SK-N-SH (cell line): ENCODE data around the gene PRR16. TPM values are rescaled to one million over a fixed set of nuclear protein-coding genes. Genes with fewer than 3 reads are reported as not detected.

ENCODE experiments used
- CTCF ChIA-PET: fragments of 300-600, 350-600 bp; formaldehyde crosslinking; extraction: SDS; loops from one replicate; lab custom pipeline; 2021; lab: Yijun Ruan, JAX
- POLR2A ChIA-PET: fragments of 350-600 bp; sonication (Branson Sonifier 250); formaldehyde crosslinking; extraction: SDS; loops from one replicate; lab custom pipeline; 2020; ENCODE audit warnings: antibody characterized with exemption, inconsistent platforms; lab: Yijun Ruan, JAX
- DNase-seq: peaks from one replicate; pipeline ENCODE4 v3.0.0; 2012
- H2AFZ ChIP-seq: fragments of 200-600 bp; sonication (generic); 2 replicates; pipeline ENCODE4 v1.8.1; 2016; ENCODE audit warnings: antibody characterized with exemption, mild to moderate bottlenecking, low read depth
- H3F3A ChIP-seq: fragments of 200-600 bp; sonication (generic); replicated peaks from 2 replicates; pipeline ENCODE3; 2016; ENCODE audit warnings: antibody characterized with exemption, mild to moderate bottlenecking; ENCODE audit not compliant: insufficient read depth
- H3K27ac ChIP-seq, 2 experiments: fragments of 200-500 bp in 1 of 2; fragments of 200-600 bp in 1 of 2; sonication (Bioruptor generic) in 1 of 2; sonication (generic), shearing (Covaris generic) in 1 of 2; 2 replicates each; pipeline versions ENCODE4 v1.5.1 to v1.6.1; 2014 to 2016; ENCODE audit warnings: low read depth in 2 of 2, inconsistent platforms in 1 of 2, low read length in 1 of 2, mild to moderate bottlenecking in 1 of 2, mixed read lengths in 1 of 2
- H3K27me3 ChIP-seq: fragments of 200-600 bp; sonication (generic), shearing (Covaris generic); 2 replicates; pipeline ENCODE4 v1.6.1; 2016; ENCODE audit warnings: mixed run types; ENCODE audit not compliant: insufficient read depth
- H3K36me3 ChIP-seq, 2 experiments: fragments of 200-500 bp in 1 of 2; fragments of 200-600 bp in 1 of 2; sonication (Bioruptor generic) in 1 of 2; sonication (generic) in 1 of 2; replicated peaks in 1 of 2; 2 replicates each; pipeline versions ENCODE3 to v1.5.1; 2014 to 2016; ENCODE audit warnings: low read length in 1 of 2, mild to moderate bottlenecking in 1 of 2; ENCODE audit not compliant: insufficient read depth in 2 of 2, control insufficient read depth in 1 of 2
- H3K4me1 ChIP-seq, 2 experiments: fragments of 200-500 bp in 1 of 2; fragments of 200-600 bp in 1 of 2; sonication (Bioruptor generic) in 1 of 2; sonication (generic), shearing (Covaris generic) in 1 of 2; 2 replicates each; pipeline versions ENCODE4 v1.5.1 to v1.6.1; 2014 to 2016; ENCODE audit warnings: low read depth in 1 of 2, low read length in 1 of 2, mixed run types in 1 of 2; ENCODE audit not compliant: insufficient read depth in 2 of 2, control insufficient read depth in 1 of 2
- H3K4me2 ChIP-seq: fragments of 200-600 bp; sonication (generic), shearing (Covaris generic); 2 replicates; pipeline ENCODE4 v1.6.1; 2017; ENCODE audit warnings: mixed run types
- H3K4me3 ChIP-seq, 2 experiments: fragments of 200-500 bp in 1 of 2; fragments of 200-600 bp in 1 of 2; sonication (Bioruptor generic) in 1 of 2; sonication (generic), shearing (Covaris generic) in 1 of 2; 2 replicates each; pipeline versions ENCODE4 v1.5.1 to v1.8.1; 2014 to 2016; ENCODE audit warnings: low read depth in 2 of 2, inconsistent platforms in 1 of 2, low read length in 1 of 2, mild to moderate bottlenecking in 1 of 2, mixed read lengths in 1 of 2, moderate library complexity in 1 of 2
- H3K79me2 ChIP-seq: fragments of 200-600 bp; sonication (generic); 2 replicates; pipeline ENCODE4 v1.8.1; 2017; ENCODE audit warnings: mild to moderate bottlenecking; ENCODE audit not compliant: insufficient read depth
- H3K9ac ChIP-seq: fragments of 200-600 bp; sonication (generic); 2 replicates; pipeline ENCODE4 v1.6.1; 2017; ENCODE audit warnings: mixed run types
- H3K9me2 ChIP-seq: fragments of 200-600 bp; sonication (generic); 2 replicates; pipeline ENCODE4 v1.6.1; 2017; ENCODE audit warnings: mixed run types
- H3K9me3 ChIP-seq: fragments of 200-600 bp; sonication (generic); 2 replicates; pipeline ENCODE4 v1.6.1; 2017; ENCODE audit warnings: mixed run types, mild to moderate bottlenecking, moderate library complexity
- H4K20me1 ChIP-seq: fragments of 200-600 bp; sonication (generic); 2 replicates; pipeline ENCODE4 v1.6.1; 2017; ENCODE audit warnings: mild to moderate bottlenecking, mixed run types; ENCODE audit not compliant: insufficient read depth
- ELF1 ChIP-seq: IDR thresholded peaks from 2 replicates; pipeline ENCODE4 v1.4.0; 2012
- EP300 ChIP-seq, 2 experiments: IDR thresholded peaks; 2 replicates each; pipeline versions ENCODE4 v1.4.0 to v1.6.1; 2012; ENCODE audit warnings: borderline replicate concordance in 1 of 2, low read depth in 1 of 2, low read length in 1 of 2
- EZH2phosphoT487 ChIP-seq: fragments of 200-600 bp; sonication (generic); IDR thresholded peaks from 2 replicates; pipeline ENCODE4 v1.6.1; 2017; ENCODE audit warnings: low read depth, mixed run types, mild to moderate bottlenecking, antibody characterized with exemption, moderate library complexity, borderline replicate concordance
- FOSL2 ChIP-seq: IDR thresholded peaks from 2 replicates; pipeline ENCODE4 v1.4.0; 2012; ENCODE audit warnings: low read depth, mild to moderate bottlenecking, moderate library complexity, borderline replicate concordance
- FOXJ3 ChIP-seq: sonication (generic); formaldehyde crosslinking; IDR thresholded peaks from 2 replicates; pipeline ENCODE4 v1.5.1; 2020; ENCODE audit warnings: mild to moderate bottlenecking, missing genetic modification reagents
- FOXM1 ChIP-seq: IDR thresholded peaks from 2 replicates; pipeline ENCODE4 v1.4.0; 2012; ENCODE audit warnings: low read depth, mild to moderate bottlenecking
- GABPA ChIP-seq: IDR thresholded peaks from 2 replicates; pipeline ENCODE4 v1.4.0; 2012; ENCODE audit warnings: low read depth, mild to moderate bottlenecking
- GATA2 ChIP-seq: sonication (generic); formaldehyde crosslinking; IDR thresholded peaks from 2 replicates; pipeline ENCODE4 v1.5.0; 2020; ENCODE audit warnings: mild to moderate bottlenecking, missing genetic modification reagents
- IRF3 ChIP-seq: fragments of 150-350 bp; IDR thresholded peaks from 2 replicates; pipeline ENCODE4 v1.6.1; 2016; ENCODE audit warnings: mild to moderate bottlenecking, low read depth, low read length
- MEF2A ChIP-seq: IDR thresholded peaks from 2 replicates; pipeline ENCODE4 v1.4.0; 2012; ENCODE audit warnings: low read depth, borderline replicate concordance
- MXI1 ChIP-seq: IDR thresholded peaks from 2 replicates; pipeline ENCODE4 v1.6.1; 2012; ENCODE audit warnings: mild to moderate bottlenecking, low read depth, low read length, improper control_type of control experiment
- NFIC ChIP-seq: IDR thresholded peaks from 2 replicates; pipeline ENCODE4 v1.4.0; 2012; ENCODE audit warnings: borderline replicate concordance
- NRF1 ChIP-seq: IDR thresholded peaks from 2 replicates; pipeline ENCODE4 v1.6.1; 2012; ENCODE audit warnings: low read depth, mild to moderate bottlenecking, low read length
- PBX3 ChIP-seq: IDR thresholded peaks from 2 replicates; pipeline ENCODE4; 2012
- POLR2AphosphoS5 ChIP-seq: IDR thresholded peaks from 2 replicates; pipeline ENCODE4 v1.6.1; 2012; ENCODE audit warnings: low read depth, low read length
- RAD21 ChIP-seq: IDR thresholded peaks from 2 replicates; pipeline ENCODE4 v1.6.1; 2012; ENCODE audit warnings: mild to moderate bottlenecking, low read length
- RCOR1 ChIP-seq: fragments of 150-350 bp; IDR thresholded peaks from 2 replicates; pipeline ENCODE4 v1.6.1; 2017; ENCODE audit warnings: antibody characterized with exemption, low read length
- REST ChIP-seq: IDR thresholded peaks from 2 replicates; pipeline ENCODE4 v1.6.1; 2012; ENCODE audit warnings: mild to moderate bottlenecking, low read depth, low read length, moderate library complexity
- RFX5 ChIP-seq: IDR thresholded peaks from 2 replicates; pipeline ENCODE4 v1.6.1; 2012; ENCODE audit warnings: mild to moderate bottlenecking, improper control_type of control experiment, low read length
- RXRA ChIP-seq: IDR thresholded peaks from 2 replicates; pipeline ENCODE4 v1.4.0; 2012; ENCODE audit warnings: low read depth, mild to moderate bottlenecking, borderline replicate concordance
- SIN3A ChIP-seq: IDR thresholded peaks from 2 replicates; pipeline ENCODE4 v1.6.1; 2012; ENCODE audit warnings: low read depth, mild to moderate bottlenecking, low read length, moderate library complexity, borderline replicate concordance
- SMC3 ChIP-seq: IDR thresholded peaks from 2 replicates; pipeline ENCODE4 v1.6.1; 2012; ENCODE audit warnings: low read depth, low read length, improper control_type of control experiment
- TCF12 ChIP-seq: IDR thresholded peaks from 2 replicates; pipeline ENCODE4 v1.4.0; 2012
- TEAD4 ChIP-seq: IDR thresholded peaks from 2 replicates; pipeline ENCODE4 v1.4.0; 2012; ENCODE audit warnings: mild to moderate bottlenecking, borderline replicate concordance; ENCODE audit not compliant: insufficient read depth
- USF1 ChIP-seq: IDR thresholded peaks from 2 replicates; pipeline ENCODE4 v1.4.0; 2012; ENCODE audit warnings: low read depth, borderline replicate concordance
- YY1 ChIP-seq: IDR thresholded peaks from 2 replicates; pipeline ENCODE4 v1.4.0; 2012; ENCODE audit warnings: low read depth, mild to moderate bottlenecking
- ZBTB33 ChIP-seq: IDR thresholded peaks from 2 replicates; pipeline ENCODE4 v1.4.0; 2012; ENCODE audit warnings: low read depth, borderline replicate concordance
- WGBS: methylation state at CpG from one replicate; pipeline ENCODE4 v1.1.6; 2017; ENCODE audit warnings: low lambda C conversion rate; 5-methylcytosine and 5-hydroxymethylcytosine counted together
- polyA plus RNA-seq, 3 experiments: library from polyadenylated mRNA; depleted of rRNA; stranded (reverse); fragments of >200 nt; gene quantifications; 2 replicates each; pipeline ENCODE4 v1.2.3, GENCODE V29; 2012

PRR16 gene
- polyA plus RNA-seq, 1 of the 3 experiments (the other 2 are of a cell fraction): 26.7 TPM

- H3K9me3 ChIP-seq: no peaks in the 10 kb centered on the region
- peak overlapping the region in 1 of 2 experiments; percentile 76; a peak in 2 of 4 replicates for H3K27ac ChIP-seq
- no peak overlapping the region for H3K4me2 ChIP-seq
- H4K20me1 ChIP-seq: no peaks in the 10 kb centered on the region
- POLR2A ChIA-PET: no interaction called here
- H3K27me3 ChIP-seq: no peaks in the 10 kb centered on the region
- H3K4me1 ChIP-seq: peaks cover 0 to 17% of the 10 kb centered on the region in 2 experiments; a peak in 2 of 4 replicates
- no peak overlapping the region for H3K9ac ChIP-seq
- peaks cover 9% of the 10 kb centered on the region for H3F3A ChIP-seq
- no peak overlapping the region for H3K4me3 ChIP-seq
- H3K9me2 ChIP-seq: no peaks in the 10 kb centered on the region
- H2AFZ ChIP-seq: peak overlapping the region; percentile 17; the same call in 1 of the 2 replicates
- CTCF ChIA-PET: interaction anchor here (1.7 to 2.0 kb wide), 2 partner anchors 11 to 15 kb away, joined by 4 to 7 read pairs; no protein-coding TSS in a partner anchor
- no peak for DNase-seq
- H3K36me3 ChIP-seq: no peaks in the 10 kb centered on the region
- peaks cover 28% of the 10 kb centered on the region for H3K79me2 ChIP-seq
- WGBS: 40% methylated on average over 2 of the region's 2 CpGs
- no peak for TF ChIP-seq GABPA
- peak; percentile 25; the same call in 1 of the 2 replicates for TF ChIP-seq RAD21
- no peak for TF ChIP-seq IRF3
- TF ChIP-seq RCOR1: peak; percentile 63; the same call in 1 of the 2 replicates
- TF ChIP-seq ZBTB33: no peak
- TF ChIP-seq MXI1: peak; percentile 38; the same call in 1 of the 2 replicates
- TF ChIP-seq RXRA: no peak
- TF ChIP-seq TEAD4: no peak
- TF ChIP-seq MEF2A: no peak
- peak in 1 of 2 experiments; percentile 86; a peak in 2 of 4 replicates for TF ChIP-seq EP300 (IDR thresholded peaks at IDR 0.05; ENCODE audit: borderline replicate concordance in 1 of 2, low read depth in 1 of 2, low read length in 1 of 2)
- no peak for TF ChIP-seq PBX3
- no peak for TF ChIP-seq TCF12
- no peak for TF ChIP-seq YY1
- no peak for TF ChIP-seq FOXJ3
- TF ChIP-seq FOSL2: no peak
- TF ChIP-seq SMC3: no peak
- no peak for TF ChIP-seq EZH2phosphoT487
- TF ChIP-seq POLR2AphosphoS5: no peak
- TF ChIP-seq USF1: no peak
- TF ChIP-seq SIN3A: no peak
- TF ChIP-seq NRF1: no peak
- no peak for TF ChIP-seq RFX5
- TF ChIP-seq GATA2 (CRISPR knock-in tag): peak; percentile 14; the same call in 1 of the 2 replicates
- no peak for TF ChIP-seq NFIC
- no peak for TF ChIP-seq REST
- no peak for TF ChIP-seq ELF1
- TF ChIP-seq FOXM1: no peak
Measured at GRCh38 chr5:120529386-120529785, 65.3 kb downstream of the PRR16 start.
